Body of pancreas (tissue), 4 donors: Measurements from ENCODE around the gene SMIM41.

Experiments
- CTCF ChIP-seq, 7 experiments: fragments of 450-650 bp in 4 of 7; fragments of 200-600 bp in 3 of 7; sonication (generic) in 3 of 7; IDR thresholded peaks; one replicate each; pipeline ENCODE4 v1.5.1; 2016 to 2019; ENCODE audit warnings: antibody characterized with exemption in 7 of 7
- POLR2A ChIP-seq, 3 donors: fragments of 450-650 bp; IDR thresholded peaks; one replicate each; pipeline ENCODE4 v1.6.1; 2016; ENCODE audit warnings: antibody characterized with exemption in 3 of 3, mild to moderate bottlenecking in 2 of 3

- no peak for TF ChIP-seq CTCF (IDR thresholded peaks at IDR 0.05)
- peak in 2 of 3 donors; percentile 3 to 5 for TF ChIP-seq POLR2A (IDR thresholded peaks at IDR 0.05)
These were observed 26.9 kb upstream of the SMIM41 start for GRCh38 chr12:52052468-52053186.
